HepG2 (cell line): ENCODE results near the gene RAB17. TPM values are rescaled to one million over a fixed set of nuclear protein-coding genes. Genes with fewer than 3 reads are reported as not detected.

Experiments used
- ARID2 ChIP-seq: sonication (generic); formaldehyde crosslinking; IDR thresholded peaks from 2 replicates; pipeline ENCODE4 v1.8.1; 2022; ENCODE audit warnings: mild to moderate bottlenecking, missing genetic modification reagents, borderline replicate concordance
- ARNT ChIP-seq: fragments of 450-650 bp; IDR thresholded peaks from 2 replicates; pipeline ENCODE4 v1.6.1; 2017
- DMTF1 ChIP-seq: sonication (generic); formaldehyde crosslinking; IDR thresholded peaks from 2 replicates; pipeline ENCODE4 v1.4.0; 2020; ENCODE audit warnings: mild to moderate bottlenecking, missing genetic modification reagents
- GABPA ChIP-seq, 2 experiments: IDR thresholded peaks; 2 replicates each; pipeline ENCODE4 v1.6.1; 2011 to 2016; ENCODE audit warnings: low read depth in 2 of 2, low read length in 1 of 2, missing biosample characterization in 1 of 2, missing genetic modification characterization in 1 of 2
- MATR3 ChIP-seq: sonication (generic); formaldehyde crosslinking; IDR thresholded peaks from 2 replicates; pipeline ENCODE4 v1.4.0; 2020; ENCODE audit warnings: missing genetic modification reagents
- PRDM10 ChIP-seq: sonication (generic); formaldehyde crosslinking; IDR thresholded peaks from 2 replicates; pipeline ENCODE4 v1.4.0; 2020; ENCODE audit warnings: low read depth, missing genetic modification reagents
- ZIK1 ChIP-seq: sonication (generic); formaldehyde crosslinking; IDR thresholded peaks from 2 replicates; pipeline ENCODE4 v1.5.0; 2020; ENCODE audit warnings: mild to moderate bottlenecking, low read depth, missing genetic modification reagents, borderline replicate concordance
- ZNF12 ChIP-seq: sonication (generic); formaldehyde crosslinking; IDR thresholded peaks from 2 replicates; pipeline ENCODE4 v1.5.0; 2020; ENCODE audit warnings: missing genetic modification reagents
- ZNF18 ChIP-seq: sonication (generic); formaldehyde crosslinking; IDR thresholded peaks from 2 replicates; pipeline ENCODE4 v1.8.0; 2022; ENCODE audit warnings: mild to moderate bottlenecking, missing genetic modification reagents; ENCODE audit not compliant: insufficient replicate concordance
- ZNF383 ChIP-seq: sonication (generic); formaldehyde crosslinking; IDR thresholded peaks from 2 replicates; pipeline ENCODE4 v1.4.0; 2020; ENCODE audit warnings: missing genetic modification reagents, mild to moderate bottlenecking, borderline replicate concordance
- ZNF446 ChIP-seq: sonication (generic); formaldehyde crosslinking; IDR thresholded peaks from 2 replicates; pipeline ENCODE4 v1.5.0; 2020; ENCODE audit warnings: mild to moderate bottlenecking, missing genetic modification reagents
- ZNF574 ChIP-seq: sonication (generic); formaldehyde crosslinking; IDR thresholded peaks from 2 replicates; pipeline ENCODE4 v1.4.0; 2020; ENCODE audit warnings: missing genetic modification reagents
- ZNF713 ChIP-seq: sonication (generic); formaldehyde crosslinking; IDR thresholded peaks from 2 replicates; pipeline ENCODE4 v1.4.0; 2020; ENCODE audit warnings: mild to moderate bottlenecking, missing genetic modification reagents
- ZNF747 ChIP-seq: sonication (generic); formaldehyde crosslinking; IDR thresholded peaks from 2 replicates; pipeline ENCODE4 v1.8.1; 2023; ENCODE audit warnings: missing genetic modification reagents, mild to moderate bottlenecking, borderline replicate concordance
- polyA plus RNA-seq, 8 experiments: library from polyadenylated mRNA; depleted of rRNA in 3 of 8; stranded (reverse) in 7 of 8; unstranded in 1 of 8; fragments of >200 nt; fragmentation: Illumina TruSeq in 4 of 8; extraction: Trizol in 4 of 8; gene quantifications; 2 replicates each; pipeline versions ENCODE4 v1.2.1 to v1.2.3, GENCODE V29; 2011 to 2016; ENCODE audit warnings: low read depth in 4 of 8, missing spikeins in 1 of 8, mixed read lengths in 1 of 8; ENCODE audit not compliant: insufficient read depth in 1 of 8
- total RNA-seq, 5 experiments: library from RNA; depleted of rRNA; stranded (reverse); fragments of >200 nt; fragmentation: Illumina TruSeq; extraction: Trizol; gene quantifications; 2 replicates each; pipeline ENCODE4 v1.2.3, GENCODE V29; 2016; ENCODE audit warnings: low read depth in 1 of 5

RAB17 gene
- total and polyA plus RNA-seq, 2 of the 13 experiments (the other 11 are each of a cell fraction or from before 2014, with no cell fraction given), result 68.0 to 124 TPM

GRCh38 chr2:237600205-237600846, 9.8 kb upstream of the RAB17 start (continued):
- no peak for TF ChIP-seq PRDM10 (CRISPR knock-in tag)
- TF ChIP-seq ZNF574 (CRISPR knock-in tag), result peak; percentile 35
- no peak for TF ChIP-seq ARNT
- no peak for TF ChIP-seq GABPA (IDR thresholded peaks at IDR 0.05; ENCODE audit: low read depth, low read length)
- peak; percentile 65 for TF ChIP-seq GABPA (CRISPR knock-in tag; IDR thresholded peaks at IDR 0.05; ENCODE audit: low read depth)
- TF ChIP-seq DMTF1 (CRISPR knock-in tag), result no peak
- no peak for TF ChIP-seq MATR3 (CRISPR knock-in tag)
- TF ChIP-seq ZIK1 (CRISPR knock-in tag), result 0 out of 2 replicates have a peak, but pooled peaks have one; percentile 36
- no peak for TF ChIP-seq ZNF12
- no peak for TF ChIP-seq ZNF383 (CRISPR knock-in tag)
- TF ChIP-seq ZNF713 (CRISPR knock-in tag), result 0 out of 2 replicates have a peak, but pooled peaks have one; percentile 25
- peak; percentile 36 for TF ChIP-seq ZNF18 (CRISPR knock-in tag)
- no peak; the same call in 1 of the 2 replicates for TF ChIP-seq ZNF747 (CRISPR knock-in tag)
- 0 out of 2 replicates have a peak, but pooled peaks have one; percentile 50 for TF ChIP-seq ZNF446 (CRISPR knock-in tag)
- peak; percentile 21; the same call in 1 of the 2 replicates for TF ChIP-seq ARID2 (CRISPR knock-in tag)
